ENCODE data around the gene IGFLR1. TPM values are rescaled to one million over a fixed set of nuclear protein-coding genes. Genes with fewer than 3 reads are reported as not detected.
"Not testable (repeated sequence)": the region's sequence is repeated elsewhere in the genome, so short reads cannot be mapped to it uniquely, and the experiment has no call there.

Gene IGFLR1
- total and polyA plus RNA-seq, 4 donors: 5.1 to 14.9 (median 9.5) TPM

GRCh38 chr19:35695895-35696422 is 46.3 kb downstream of the IGFLR1 start:
- Histone ChIP-seq H3K36me3 (ENCODE audit: control insufficient read depth in 1 of 2, insufficient read depth in 2 of 2, low read length in 1 of 2) (no peaks in the 10 kb centered on the region), H3K4me1 (ENCODE audit: control insufficient read depth in 1 of 2, insufficient read depth in 2 of 2, low read length in 2 of 2) (no peaks in the 10 kb centered on the region), H3K27me3 (ENCODE audit: control insufficient read depth in 1 of 2, insufficient read depth in 2 of 2, low read length in 1 of 2) (no peaks in the 10 kb centered on the region), H3K27ac (ENCODE audit: low read depth in 1 of 2, low read length in 2 of 2) (no peak overlapping the region), H3K9me3 (ENCODE audit: control insufficient read depth, low read length) (no peaks in the 10 kb centered on the region), H3K4me3 (ENCODE audit: low read length in 2 of 2) (no peak overlapping the region)
- no peak for ATAC-seq (ENCODE audit: low FRiP score)
- WGBS, 2 donors: 78 to 83% methylated on average over 2 of the region's 2 CpGs
- DNase-seq: no peak
- intact Hi-C loops (cut with DNase I): no loop called here

GRCh38 chr19:35693835-35694599 is 48.2 kb downstream of the IGFLR1 start:
- Histone ChIP-seq H3K9me3 (ENCODE audit: control insufficient read depth, low read length) (no peaks in the 10 kb centered on the region), H3K27me3 (ENCODE audit: control insufficient read depth in 1 of 2, insufficient read depth in 2 of 2, low read length in 1 of 2) (no peaks in the 10 kb centered on the region), H3K27ac (ENCODE audit: low read depth in 1 of 2, low read length in 2 of 2) (no peak overlapping the region), H3K36me3 (ENCODE audit: control insufficient read depth in 1 of 2, insufficient read depth in 2 of 2, low read length in 1 of 2) (no peaks in the 10 kb centered on the region), H3K4me3 (ENCODE audit: low read length in 2 of 2) (no peak overlapping the region), H3K4me1 (ENCODE audit: control insufficient read depth in 1 of 2, insufficient read depth in 2 of 2, low read length in 2 of 2) (no peaks in the 10 kb centered on the region)
- peak; percentile 90 to 92 for DNase-seq
- peak; percentile 96 for ATAC-seq (ENCODE audit: low FRiP score)
- WGBS, 2 donors: 34 to 39% methylated on average over 8 of the region's 8 CpGs
- intact Hi-C loops (cut with DNase I): loop anchor here (1.0 to 2.0 kb wide), 4 partner anchors 23 to 237 kb away; no protein-coding TSS in a partner anchor

- ATAC-seq (ENCODE audit: low FRiP score) (peak; percentile 52), DNase-seq (no peak)
- Histone ChIP-seq H3K36me3 (ENCODE audit: control insufficient read depth in 1 of 2, insufficient read depth in 2 of 2, low read length in 1 of 2) (no peaks in the 10 kb centered on the region), H3K4me1 (ENCODE audit: control insufficient read depth in 1 of 2, insufficient read depth in 2 of 2, low read length in 2 of 2) (no peaks in the 10 kb centered on the region), H3K4me3 (ENCODE audit: low read length in 2 of 2) (no peak overlapping the region), H3K27me3 (ENCODE audit: control insufficient read depth in 1 of 2, insufficient read depth in 2 of 2, low read length in 1 of 2) (no peaks in the 10 kb centered on the region), H3K27ac (ENCODE audit: low read depth in 1 of 2, low read length in 2 of 2) (no peak overlapping the region), H3K9me3 (ENCODE audit: control insufficient read depth, low read length) (no peaks in the 10 kb centered on the region)
- intact Hi-C loops (cut with DNase I): loop anchor here (1.0 to 2.0 kb wide), 3 partner anchors 23 to 238 kb away; no protein-coding TSS in a partner anchor
- WGBS, 2 donors: 13 to 16% methylated on average over 8 of the region's 8 CpGs
Measured at GRCh38 chr19:35693422-35693821, 48.8 kb downstream of the IGFLR1 start.

- H3K4me1 ChIP-seq (ENCODE audit: control insufficient read depth in 1 of 2, insufficient read depth in 2 of 2, low read length in 2 of 2): no peaks in the 10 kb centered on the region
- no peaks in the 10 kb centered on the region for H3K9me3 ChIP-seq (ENCODE audit: control insufficient read depth, low read length)
- no peaks in the 10 kb centered on the region for H3K36me3 ChIP-seq (ENCODE audit: control insufficient read depth in 1 of 2, insufficient read depth in 2 of 2, low read length in 1 of 2)
- DNase-seq: no peak
- H3K27me3 ChIP-seq (ENCODE audit: control insufficient read depth in 1 of 2, insufficient read depth in 2 of 2, low read length in 1 of 2): no peaks in the 10 kb centered on the region
- no peak for ATAC-seq (ENCODE audit: low FRiP score)
- no peak overlapping the region for H3K27ac ChIP-seq (ENCODE audit: low read depth in 1 of 2, low read length in 2 of 2)
- intact Hi-C loops (cut with DNase I): loop anchor here in 1 of 2 donors (2.0 kb wide), 2 partner anchors 25 to 239 kb away; no protein-coding TSS in a partner anchor
- WGBS, 2 donors: 83 to 88% methylated on average over 11 of the region's 11 CpGs
- H3K4me3 ChIP-seq (ENCODE audit: low read length in 2 of 2): no peak overlapping the region
Measured at GRCh38 chr19:35692010-35692409, 50.2 kb downstream of the IGFLR1 start.

- intact Hi-C loops (cut with DNase I); ATAC-seq (ENCODE audit: low FRiP score); H3K36me3 ChIP-seq (ENCODE audit: control insufficient read depth in 1 of 2, insufficient read depth in 2 of 2, low read length in 1 of 2); H3K9me3 ChIP-seq (ENCODE audit: control insufficient read depth, low read length); H3K4me1 ChIP-seq (ENCODE audit: control insufficient read depth in 1 of 2, insufficient read depth in 2 of 2, low read length in 2 of 2); H3K27ac ChIP-seq (ENCODE audit: low read depth in 1 of 2, low read length in 2 of 2); DNase-seq; H3K4me3 ChIP-seq (ENCODE audit: low read length in 2 of 2); H3K27me3 ChIP-seq (ENCODE audit: control insufficient read depth in 1 of 2, insufficient read depth in 2 of 2, low read length in 1 of 2): not testable (repeated sequence)
- WGBS, 2 donors: 94 to 95% methylated on average over 28 to 37 of the region's 37 CpGs
Measured at GRCh38 chr19:35691106-35691505, 51.1 kb downstream of the IGFLR1 start.

GRCh38 chr19:35689836-35690235 is 52.4 kb downstream of the IGFLR1 start:
- DNase-seq (no peak), ATAC-seq (ENCODE audit: low FRiP score) (no peak)
- Histone ChIP-seq H3K36me3 (ENCODE audit: control insufficient read depth in 1 of 2, insufficient read depth in 2 of 2, low read length in 1 of 2) (no peaks in the 10 kb centered on the region), H3K9me3 (ENCODE audit: control insufficient read depth, low read length) (no peaks in the 10 kb centered on the region), H3K4me3 (ENCODE audit: low read length in 2 of 2) (no peak overlapping the region), H3K27ac (ENCODE audit: low read depth in 1 of 2, low read length in 2 of 2) (no peak overlapping the region), H3K27me3 (ENCODE audit: control insufficient read depth in 1 of 2, insufficient read depth in 2 of 2, low read length in 1 of 2) (no peaks in the 10 kb centered on the region), H3K4me1 (ENCODE audit: control insufficient read depth in 1 of 2, insufficient read depth in 2 of 2, low read length in 2 of 2) (no peaks in the 10 kb centered on the region)
- 3 to 5% methylated on average over 4 of the region's 4 CpGs for whole genome bisulfite sequencing, 2 donors
- intact Hi-C loops (cut with DNase I): no loop called here

Other genes starting within 250 kb of the IGFLR1 start
- gene DMKN, start 228.8 kb downstream of the IGFLR1 start, total RNA-seq: 10 to 100 TPM; 25.9 to 27.1 TPM
- gene DMKN, start 228.8 kb downstream of the IGFLR1 start, polyA plus RNA-seq: 10 to 100 TPM; 22.2 to 43.7 TPM
- not detected for gene SBSN, start 214.1 kb downstream of the IGFLR1 start, total RNA-seq
- under 1 TPM in 1 of 2 donors, not detected in 1; 0.23 TPM for gene SBSN, start 214.1 kb downstream of the IGFLR1 start, polyA plus RNA-seq
- gene GAPDHS, start 209.0 kb downstream of the IGFLR1 start, total RNA-seq: not detected
- gene GAPDHS, start 209.0 kb downstream of the IGFLR1 start, polyA plus RNA-seq: not detected
- gene TMEM147, start 196.8 kb downstream of the IGFLR1 start, total RNA-seq: 10 to 100 TPM; 48.0 to 52.2 TPM
- 100 to 1,000 TPM in 1 of 2 donors, 10 to 100 TPM in 1; 86.0 to 123 TPM for gene TMEM147, start 196.8 kb downstream of the IGFLR1 start, polyA plus RNA-seq
- not detected for gene ATP4A, start 178.8 kb downstream of the IGFLR1 start, total RNA-seq
- not detected for gene ATP4A, start 178.8 kb downstream of the IGFLR1 start, polyA plus RNA-seq
- gene PMIS2, start 156.3 kb downstream of the IGFLR1 start, total RNA-seq: not detected
- not detected for gene PMIS2, start 156.3 kb downstream of the IGFLR1 start, polyA plus RNA-seq
- gene HAUS5, start 129.7 kb downstream of the IGFLR1 start, total RNA-seq: 10 to 100 TPM in 1 of 2 donors, 1 to 10 TPM in 1; 5.3 to 10.5 TPM
- gene HAUS5, start 129.7 kb downstream of the IGFLR1 start, polyA plus RNA-seq: 10 to 100 TPM in 1 of 2 donors, 1 to 10 TPM in 1; 2.9 to 17.5 TPM
- 10 to 100 TPM; 53.7 to 62.0 TPM for gene RBM42, start 113.4 kb downstream of the IGFLR1 start, total RNA-seq
- 10 to 100 TPM; 41.8 to 66.8 TPM for gene RBM42, start 113.4 kb downstream of the IGFLR1 start, polyA plus RNA-seq
- 1 to 10 TPM in 1 of 2 donors, under 1 TPM in 1; 0.62 to 1.2 TPM for gene ETV2, start 100.7 kb downstream of the IGFLR1 start, total RNA-seq
- gene ETV2, start 100.7 kb downstream of the IGFLR1 start, polyA plus RNA-seq: 1 to 10 TPM in 1 of 2 donors, under 1 TPM in 1; 0.46 to 1.9 TPM
- 100 to 1,000 TPM; 196 to 216 TPM for gene COX6B1, start 94.1 kb downstream of the IGFLR1 start, total RNA-seq
- gene COX6B1, start 94.1 kb downstream of the IGFLR1 start, polyA plus RNA-seq: 100 to 1,000 TPM; 502 to 730 TPM
- not detected for gene UPK1A, start 75.9 kb downstream of the IGFLR1 start, total RNA-seq
- gene UPK1A, start 75.9 kb downstream of the IGFLR1 start, polyA plus RNA-seq: 1 to 10 TPM in 1 of 2 donors, under 1 TPM in 1; 0.54 to 1.5 TPM
- under 1 TPM in 1 of 2 donors, not detected in 1; 0.19 TPM for gene ZBTB32, start 37.9 kb downstream of the IGFLR1 start, total RNA-seq
- not detected for gene ZBTB32, start 37.9 kb downstream of the IGFLR1 start, polyA plus RNA-seq
- 10 to 100 TPM; 33.6 to 37.9 TPM for gene KMT2B, start 24.4 kb downstream of the IGFLR1 start, total RNA-seq
- 10 to 100 TPM in 1 of 2 donors, 1 to 10 TPM in 1; 6.4 to 43.3 TPM for gene KMT2B, start 24.4 kb downstream of the IGFLR1 start, polyA plus RNA-seq
- 10 to 100 TPM; 14.8 to 22.0 TPM for gene U2AF1L4, start 3.0 kb upstream of the IGFLR1 start, total RNA-seq
- 10 to 100 TPM; 24.7 to 70.4 TPM for gene U2AF1L4, start 3.0 kb upstream of the IGFLR1 start, polyA plus RNA-seq
- gene PSENEN, start 3.2 kb upstream of the IGFLR1 start, total RNA-seq: 10 to 100 TPM; 32.9 to 37.0 TPM
- 10 to 100 TPM; 32.4 to 59.2 TPM for gene PSENEN, start 3.2 kb upstream of the IGFLR1 start, polyA plus RNA-seq
- gene LIN37, start 6.1 kb upstream of the IGFLR1 start, total RNA-seq: 10 to 100 TPM; 10.6 to 13.3 TPM
- 10 to 100 TPM; 13.1 to 91.2 TPM for gene LIN37, start 6.1 kb upstream of the IGFLR1 start, polyA plus RNA-seq
- 100 to 1,000 TPM; 148 to 152 TPM for gene HSPB6, start 14.6 kb upstream of the IGFLR1 start, total RNA-seq
- gene HSPB6, start 14.6 kb upstream of the IGFLR1 start, polyA plus RNA-seq: 100 to 1,000 TPM in 1 of 2 donors, 10 to 100 TPM in 1; 73.9 to 131 TPM
- 10 to 100 TPM; 18.7 to 19.6 TPM for gene PROSER3, start 15.7 kb upstream of the IGFLR1 start, total RNA-seq
- 10 to 100 TPM in 1 of 2 donors, 1 to 10 TPM in 1; 4.1 to 18.7 TPM for gene PROSER3, start 15.7 kb upstream of the IGFLR1 start, polyA plus RNA-seq
- 10 to 100 TPM; 12.3 to 27.8 TPM for gene ARHGAP33, start 33.1 kb upstream of the IGFLR1 start, total RNA-seq
- gene ARHGAP33, start 33.1 kb upstream of the IGFLR1 start, polyA plus RNA-seq: 10 to 100 TPM in 1 of 2 donors, 1 to 10 TPM in 1; 1.9 to 22.1 TPM
- gene PRODH2, start 70.4 kb upstream of the IGFLR1 start, total RNA-seq: not detected
- gene PRODH2, start 70.4 kb upstream of the IGFLR1 start, polyA plus RNA-seq: not detected
- gene NPHS1, start 110.1 kb upstream of the IGFLR1 start, total RNA-seq: not detected
- gene NPHS1, start 110.1 kb upstream of the IGFLR1 start, polyA plus RNA-seq: not detected
- gene KIRREL2, start 114.5 kb upstream of the IGFLR1 start, total RNA-seq: not detected
- under 1 TPM; 0.08 to 0.50 TPM for gene KIRREL2, start 114.5 kb upstream of the IGFLR1 start, polyA plus RNA-seq
- gene APLP1, start 126.1 kb upstream of the IGFLR1 start, total RNA-seq: 10 to 100 TPM; 12.9 to 13.5 TPM
- 10 to 100 TPM in 1 of 2 donors, 1 to 10 TPM in 1; 7.6 to 23.0 TPM for gene APLP1, start 126.1 kb upstream of the IGFLR1 start, polyA plus RNA-seq
- gene NFKBID, start 158.1 kb upstream of the IGFLR1 start, total RNA-seq: 10 to 100 TPM; 18.9 to 19.4 TPM
- 10 to 100 TPM in 1 of 2 donors, 1 to 10 TPM in 1; 2.9 to 10.4 TPM for gene NFKBID, start 158.1 kb upstream of the IGFLR1 start, polyA plus RNA-seq
- 10 to 100 TPM; 18.7 TPM for gene HCST, start 160.1 kb upstream of the IGFLR1 start, total RNA-seq
- gene HCST, start 160.1 kb upstream of the IGFLR1 start, polyA plus RNA-seq: 10 to 100 TPM in 1 of 2 donors, 1 to 10 TPM in 1; 7.3 to 20.9 TPM
- gene TYROBP, start 165.8 kb upstream of the IGFLR1 start, total RNA-seq: 100 to 1,000 TPM in 1 of 2 donors, 10 to 100 TPM in 1; 98.9 to 117 TPM
- 100 to 1,000 TPM in 1 of 2 donors, 10 to 100 TPM in 1; 48.8 to 327 TPM for gene TYROBP, start 165.8 kb upstream of the IGFLR1 start, polyA plus RNA-seq
- 10 to 100 TPM; 14.5 to 15.1 TPM for gene LRFN3, start 193.9 kb upstream of the IGFLR1 start, total RNA-seq
- gene LRFN3, start 193.9 kb upstream of the IGFLR1 start, polyA plus RNA-seq: 1 to 10 TPM; 2.0 to 6.1 TPM

Measured in aorta (tissue), 5 donors.